T-helper 2 cell (primary cell): ENCODE results near the gene SORCS2.

Experiments used
- DNase-seq, 5 experiments: peaks; one replicate each; pipeline versions ENCODE4 v3.0.0 to v3.0.0-alpha.2; 2012 to 2022

Gene SORCS2

GRCh38 chr4:7273738-7274297, 81.5 kb downstream of the SORCS2 start:
- DNase-seq: no peak

GRCh38 chr4:7275067-7275466, 82.7 kb downstream of the SORCS2 start:
- no peak for DNase-seq

- DNase-seq: no peak
Observed at GRCh38 chr4:7275490-7276154, 83.3 kb downstream of the SORCS2 start.

- no peak for DNase-seq
Observed at GRCh38 chr4:7276515-7276914, 84.2 kb downstream of the SORCS2 start.

GRCh38 chr4:7278071-7278765, 85.9 kb downstream of the SORCS2 start:
- DNase-seq: no peak

- no peak for DNase-seq
Observed at GRCh38 chr4:7278981-7279380, 86.6 kb downstream of the SORCS2 start.

GRCh38 chr4:7279902-7280301, 87.6 kb downstream of the SORCS2 start:
- no peak for DNase-seq

- no peak for DNase-seq
Observed at GRCh38 chr4:7280926-7281690, 88.8 kb downstream of the SORCS2 start.

GRCh38 chr4:7281691-7282665, 89.6 kb downstream of the SORCS2 start:
- DNase-seq: no peak

- DNase-seq: no peak
Observed at GRCh38 chr4:7282786-7283440, 90.6 kb downstream of the SORCS2 start.

- no peak for DNase-seq
Observed at GRCh38 chr4:7285244-7286094, 93.1 kb downstream of the SORCS2 start.

- no peak for DNase-seq
Observed at GRCh38 chr4:7286170-7286569, 93.8 kb downstream of the SORCS2 start.

- no peak for DNase-seq
Observed at GRCh38 chr4:7286798-7287197, 94.5 kb downstream of the SORCS2 start.

- DNase-seq: no peak
Observed at GRCh38 chr4:7287274-7287917, 95.1 kb downstream of the SORCS2 start.

- DNase-seq: no peak
Observed at GRCh38 chr4:7287918-7288280, 95.6 kb downstream of the SORCS2 start.

GRCh38 chr4:7288751-7289523, 96.6 kb downstream of the SORCS2 start:
- no peak for DNase-seq

- no peak for DNase-seq
Observed at GRCh38 chr4:7289589-7289988, 97.3 kb downstream of the SORCS2 start.

GRCh38 chr4:7291372-7292114, 99.2 kb downstream of the SORCS2 start:
- no peak for DNase-seq

- no peak for DNase-seq
Observed at GRCh38 chr4:7293703-7294102, 101.4 kb downstream of the SORCS2 start.
